Heart left ventricle (tissue), 13 donors: ENCODE data around the gene C11orf54.

Experiments
- CTCF ChIP-seq, 12 donors: fragments of 200-600 bp; sonication (generic) in 4 of 12; IDR thresholded peaks; one replicate each; pipeline versions ENCODE4 v1.5.0 to v1.8.0; 2018 to 2022; ENCODE audit warnings: antibody characterized with exemption in 12 of 12, mild to moderate bottlenecking in 5 of 12
- POLR2A ChIP-seq, 2 donors: fragments of 450-650 bp; IDR thresholded peaks; one replicate each; pipeline ENCODE4 v1.6.1; 2017; ENCODE audit warnings: antibody characterized with exemption in 2 of 2, mild to moderate bottlenecking in 2 of 2, moderate library complexity in 2 of 2
- donor health status: ischemic (EF 13 %, LVEDD 7.1; RV severe dilation, severe dysfunction).
- donor health status: DM: no; HTN: yes; CAD: no.
- donor health status: DM: no; HTN: no; CAD: no.
- donor health status: ischemic (EF 25% LVEDD 6.9; RV normal size, moderate dysfunction).
- donor health status: ischemic (EF 25% LVEDD 5.7; RV mildly dilated, moderate dysfunction).
- donor health status: ischemic (EF 35%, LVEDD 5.7; RV mildly dilated, moderate dysfunction).
- donor health status: nonischemic (EF 11% LVEDD 7.7; RV severe dilation, severe dysfunction).
- donor health status: DM: yes; HTN: yes; CAD: no.
- donor health status: PGD.
- donor health status: ischemic (EF 29% LVEDD 5.4; RV normal size, mild dysfunction).
- donor health status: nonischemic (EF 23%, LVEDD 6.1; RV moderate dilation, normal function).

DNA sequence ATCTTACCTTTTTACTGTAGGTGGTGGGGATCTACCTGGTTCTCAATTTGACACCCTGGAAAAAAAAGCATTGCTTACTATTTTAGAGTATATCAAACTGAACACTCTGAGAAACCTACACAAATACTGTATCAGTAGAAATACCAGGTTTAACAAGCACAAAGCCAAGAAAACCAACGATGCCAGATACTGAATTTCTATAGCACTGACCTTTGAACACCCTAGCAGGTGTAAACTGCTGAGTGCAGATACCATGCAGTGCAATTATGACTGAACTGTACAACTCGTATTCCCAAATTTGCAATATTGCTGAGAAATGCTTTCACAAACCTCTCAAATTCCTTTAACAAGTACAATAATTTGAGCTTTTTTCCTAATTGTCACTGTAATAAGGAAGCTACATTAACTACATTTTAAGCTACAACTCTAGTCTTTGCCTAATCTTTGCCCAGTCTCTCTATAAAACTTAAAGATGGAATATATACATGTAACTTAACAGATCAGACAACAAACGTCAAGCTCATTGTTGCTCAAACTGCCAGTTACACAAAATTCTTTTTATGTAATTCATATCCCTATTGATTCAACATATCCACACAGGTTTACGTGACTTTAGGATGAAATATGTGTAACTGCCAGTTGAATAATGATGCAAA is 9.1 kb upstream of the C11orf54 start:
- TF ChIP-seq CTCF (IDR thresholded peaks at IDR 0.05) (no peak), POLR2A (IDR thresholded peaks at IDR 0.05) (no peak)
